DND-41 (cell line): Measurements from ENCODE around the gene CEMP1.

ENCODE experiments used
- CTCF ChIP-seq: IDR thresholded peaks from 2 replicates; pipeline ENCODE4 v1.5.1; 2012; ENCODE audit warnings: borderline replicate concordance, low read length, moderate library complexity, mild to moderate bottlenecking; ENCODE audit not compliant: poor library complexity, severe bottlenecking; ENCODE audit errors: extremely low read depth
- EZH2 ChIP-seq: IDR thresholded peaks from 3 replicates; pipeline ENCODE4 v1.6.1; 2012; ENCODE audit warnings: borderline replicate concordance, low read depth, mild to moderate bottlenecking, moderate library complexity, low read length, inconsistent platforms; ENCODE audit not compliant: severe bottlenecking

DNA sequence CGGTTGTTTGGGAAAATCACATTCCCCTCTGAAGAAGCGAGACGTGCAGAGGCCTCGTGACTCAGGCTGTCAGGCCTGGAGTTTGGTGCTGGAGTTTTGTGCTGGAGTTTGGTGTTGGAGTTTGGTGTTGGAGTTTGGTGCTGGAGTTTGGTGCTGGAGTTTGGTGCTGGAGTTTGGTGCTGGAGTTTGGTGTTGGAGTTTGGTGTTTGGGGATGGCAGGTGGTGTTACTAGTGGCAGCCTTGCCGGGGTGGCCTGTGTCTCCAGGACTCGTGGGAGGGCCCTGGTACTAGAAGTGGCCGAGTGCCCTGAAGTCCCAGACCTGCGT lies 43.7 kb downstream of the CEMP1 start:
- TF ChIP-seq CTCF (no peak), EZH2 (no peak)
